GM21423 (cell line): ENCODE results near the gene MYO16.

ENCODE experiments used
- ATAC-seq: cut with Tn5 transposase; IDR thresholded peaks from one replicate; pipeline ENCODE4 v1.9.1; 2021; ENCODE audit warnings: mild to moderate bottlenecking, moderate library complexity; ENCODE audit not compliant: unreplicated experiment

MYO16 gene

GRCh38 chr13:108925070-108925469 lies 295.7 kb downstream of the MYO16 start:
- ATAC-seq, result no peak

DNA sequence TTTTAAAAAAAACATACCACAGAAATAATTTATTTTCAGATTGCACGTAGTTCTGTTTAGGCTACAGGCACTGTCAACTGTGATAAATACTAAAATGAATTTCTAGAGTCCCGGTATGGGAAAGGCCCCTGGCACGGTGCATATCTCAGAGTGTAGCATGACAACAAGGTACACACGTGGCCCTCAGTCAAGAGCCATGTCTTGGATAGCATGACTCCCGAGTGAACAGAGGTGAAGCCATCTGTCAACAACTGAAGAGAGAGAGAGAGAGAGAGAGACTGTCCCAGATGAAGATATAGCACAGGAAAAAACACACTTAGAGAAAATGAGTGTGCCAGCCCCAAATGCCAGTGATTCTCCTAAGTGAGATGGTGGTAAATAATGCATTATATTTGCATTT lies 297.5 kb downstream of the MYO16 start:
- ATAC-seq, result no peak

DNA sequence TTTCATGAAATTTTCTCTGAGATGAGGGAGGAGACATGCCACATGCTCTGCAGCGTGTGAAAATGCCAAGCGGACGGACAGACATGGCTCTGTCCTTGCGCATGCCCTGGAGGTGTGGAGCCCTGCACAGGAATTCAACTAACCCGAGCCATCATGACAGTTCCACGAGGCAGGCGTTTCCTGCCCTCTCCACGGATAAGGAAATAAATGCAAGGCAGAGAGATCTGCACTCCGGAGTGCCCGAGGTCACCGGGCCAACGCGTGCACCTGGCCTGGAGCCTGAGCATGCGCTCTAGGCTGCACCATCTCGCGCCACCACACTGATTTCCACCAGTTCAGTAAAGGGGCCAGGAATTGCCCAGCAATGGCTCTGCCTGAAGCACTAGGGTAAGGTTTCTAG lies 298.2 kb downstream of the MYO16 start:
- ATAC-seq, result no peak

DNA sequence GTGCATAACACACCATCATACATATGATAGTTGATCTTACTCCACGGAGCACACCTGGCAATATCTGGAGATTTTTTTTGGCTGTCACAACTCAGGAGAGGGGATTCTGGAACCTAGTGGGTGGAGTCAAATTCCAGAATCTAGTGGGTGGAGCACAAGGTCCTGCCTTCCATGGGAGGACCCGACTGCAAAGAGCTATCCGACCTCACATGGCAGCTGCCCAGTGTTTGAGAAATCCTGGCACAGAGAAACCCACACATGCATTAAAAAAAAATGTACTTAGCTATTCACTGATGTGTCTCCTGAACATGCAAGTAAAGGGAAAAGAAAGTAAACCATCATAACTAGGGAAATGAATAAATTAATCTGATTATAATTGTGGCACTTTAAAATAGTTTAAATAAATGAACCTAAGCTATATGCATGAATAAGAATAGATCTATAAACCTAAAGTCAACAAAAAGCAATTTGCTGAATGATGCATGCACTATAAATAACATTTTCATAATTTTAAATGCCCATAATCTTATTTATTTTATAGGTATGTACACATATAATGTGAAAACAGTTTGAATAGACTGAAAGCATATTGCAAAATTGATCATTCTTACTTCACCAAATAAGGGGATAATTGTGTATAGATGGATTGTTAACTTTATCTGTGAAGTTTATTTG lies 300.3 kb downstream of the MYO16 start:
- no peak for ATAC-seq

DNA sequence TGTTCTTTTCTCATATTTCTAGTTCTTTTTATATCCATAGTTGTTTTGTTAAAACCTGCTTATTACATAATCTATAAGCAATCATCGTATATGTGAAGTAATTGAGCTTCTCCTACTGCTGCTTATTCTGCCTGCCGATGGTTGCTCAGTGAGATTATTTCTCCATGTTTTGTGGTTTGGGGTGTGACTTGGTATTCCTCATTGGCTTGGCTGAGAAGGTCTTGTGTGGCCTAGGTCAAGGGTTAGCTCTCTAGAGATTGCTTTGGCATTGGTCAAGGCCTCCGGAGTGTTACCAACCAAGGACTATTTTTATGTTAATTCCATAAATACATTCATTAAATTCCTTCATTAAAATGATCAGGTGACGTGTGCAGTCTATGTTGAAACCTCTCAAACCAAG lies 302.8 kb downstream of the MYO16 start:
- no peak for ATAC-seq

DNA sequence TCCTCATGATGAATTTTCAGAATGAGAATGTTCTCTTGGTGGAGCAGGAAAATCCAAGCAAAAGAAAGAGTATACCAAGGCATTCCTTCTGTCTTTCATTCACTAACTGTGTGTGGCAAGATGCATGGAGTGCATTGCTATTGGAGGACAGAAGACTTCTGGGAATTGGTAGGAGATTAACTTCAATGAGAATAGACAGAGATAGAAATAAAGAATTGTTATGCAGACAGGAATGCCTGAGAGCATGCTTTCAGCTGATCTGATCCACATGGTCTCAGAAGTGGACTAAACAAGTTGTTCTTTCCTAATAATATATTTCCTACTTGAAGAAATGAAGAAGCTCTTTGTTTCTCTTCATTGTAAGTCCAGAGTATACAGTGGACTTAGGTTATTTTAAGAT lies 303.6 kb downstream of the MYO16 start:
- ATAC-seq, result no peak

DNA sequence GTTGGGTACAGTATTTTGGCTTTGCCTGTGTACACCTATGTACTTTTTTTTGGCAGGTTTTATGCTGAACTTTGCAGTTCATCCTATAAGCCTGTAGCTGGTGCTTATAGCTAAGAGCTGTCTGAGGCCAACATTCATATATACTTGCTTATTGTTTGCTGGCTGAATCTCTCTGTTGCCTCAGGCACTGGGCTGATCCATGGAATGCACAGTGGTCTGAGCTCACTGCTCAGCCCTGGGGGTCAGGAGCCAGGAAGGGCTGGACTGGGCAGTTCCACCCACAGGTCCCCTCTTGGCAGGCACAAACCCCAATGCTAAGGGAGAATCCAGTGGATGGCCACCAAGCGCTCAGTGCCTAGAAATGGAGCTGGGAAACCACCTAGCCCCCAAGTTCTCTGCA lies 308.7 kb downstream of the MYO16 start:
- ATAC-seq, result no peak

DNA sequence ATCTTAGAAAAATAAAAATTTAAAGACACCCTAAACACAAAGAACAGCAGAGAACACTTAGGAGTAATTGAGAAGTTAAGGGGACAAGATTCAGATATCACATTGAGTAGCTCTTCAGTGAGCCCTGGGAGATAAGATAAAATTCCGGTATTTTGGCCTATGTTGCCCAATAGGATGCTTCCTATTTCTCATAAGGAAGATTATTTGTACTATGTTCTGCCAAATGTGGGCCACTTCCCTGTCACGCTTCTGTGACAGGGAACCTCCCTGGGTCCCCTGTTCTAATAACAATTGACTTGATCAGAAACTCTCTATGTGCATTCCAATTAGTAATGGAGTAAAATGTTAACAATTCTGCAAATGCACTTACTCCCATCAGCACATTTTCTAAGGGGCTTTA lies 310.7 kb downstream of the MYO16 start:
- ATAC-seq, result no peak

GRCh38 chr13:108943842-108944241 lies 314.4 kb downstream of the MYO16 start:
- ATAC-seq, result no peak

DNA sequence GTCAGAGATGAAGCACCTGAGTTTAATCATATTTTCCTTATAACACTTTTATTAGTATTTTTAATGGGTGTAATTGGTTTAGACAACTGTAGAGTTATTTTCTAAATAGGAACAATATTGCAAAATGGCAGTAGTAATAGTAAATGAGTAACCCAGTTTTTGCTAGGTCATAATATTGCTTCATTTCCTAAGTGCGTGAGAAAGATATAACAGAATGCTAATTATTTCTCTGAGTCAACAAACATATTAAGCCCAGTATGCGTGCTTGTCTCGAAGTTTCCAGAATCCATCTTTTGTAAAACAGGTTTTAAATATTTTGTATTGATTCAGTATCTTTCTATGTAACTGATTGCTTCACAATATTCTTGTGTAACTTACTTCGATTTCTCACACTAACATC lies 315.3 kb downstream of the MYO16 start:
- no peak for ATAC-seq

- no peak for ATAC-seq
Observed at GRCh38 chr13:108947551-108948030, 318.2 kb downstream of the MYO16 start.

- no peak for ATAC-seq
Observed at GRCh38 chr13:108948251-108948671, 318.9 kb downstream of the MYO16 start.

- ATAC-seq, result no peak
Observed at GRCh38 chr13:108950333-108951010, 321.1 kb downstream of the MYO16 start.

- ATAC-seq, result no peak
Observed at GRCh38 chr13:108955741-108956140, 326.3 kb downstream of the MYO16 start.

- no peak for ATAC-seq
Observed at GRCh38 chr13:108957369-108958012, 328.1 kb downstream of the MYO16 start.

DNA sequence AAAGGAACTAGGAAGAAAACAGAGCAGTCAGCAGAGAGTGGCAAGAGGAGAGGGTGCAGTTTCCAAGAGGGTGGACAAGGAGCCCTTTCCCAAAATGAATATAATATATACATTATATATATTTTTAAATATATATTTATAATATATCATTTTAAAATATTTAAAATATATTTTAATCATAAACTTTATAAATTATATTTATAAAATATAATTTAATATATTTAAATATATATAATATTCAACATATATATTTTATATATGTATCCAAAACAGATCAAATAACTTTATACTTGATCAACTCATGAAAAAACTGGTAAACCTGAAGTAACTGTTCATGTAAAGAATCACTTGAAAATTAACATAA lies 328.6 kb downstream of the MYO16 start:
- no peak for ATAC-seq

DNA sequence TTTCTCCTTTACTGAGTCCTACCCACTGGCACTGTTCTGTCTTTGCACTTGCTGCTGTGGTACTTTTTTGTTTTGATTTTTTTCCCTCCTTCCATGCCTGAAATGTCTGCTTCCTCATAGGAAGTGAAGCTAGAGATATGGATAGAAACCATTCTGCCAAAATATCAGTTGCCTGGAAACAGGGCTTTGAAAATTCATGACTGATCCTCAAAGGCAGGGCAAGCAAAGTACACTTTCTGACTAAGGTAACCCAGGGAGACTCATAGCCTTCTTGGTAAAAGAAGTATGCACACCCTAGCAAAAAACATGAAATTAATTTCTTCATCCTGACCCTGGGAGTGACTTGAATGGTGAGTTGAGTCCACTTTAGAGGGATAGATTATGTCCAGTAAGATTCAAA lies 329.8 kb downstream of the MYO16 start:
- ATAC-seq, result no peak

DNA sequence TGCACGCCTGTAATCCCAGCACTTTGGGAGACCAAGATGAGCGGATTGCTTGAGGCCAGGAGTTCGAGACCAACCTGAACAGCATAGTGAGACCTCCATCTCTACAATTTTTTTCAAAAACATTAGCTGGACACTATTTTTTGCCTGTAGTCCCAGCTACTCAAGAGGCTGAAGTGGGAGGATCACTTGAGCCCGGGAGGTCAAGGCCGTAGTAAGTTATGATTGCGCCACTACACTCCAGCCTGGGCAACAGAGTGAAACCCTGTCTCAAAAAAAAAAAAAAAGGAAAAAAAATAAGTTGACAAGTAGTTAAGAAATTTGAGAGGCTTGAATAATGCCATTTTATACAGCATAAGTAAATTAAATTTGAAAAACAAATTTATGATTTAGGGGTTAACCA lies 330.6 kb downstream of the MYO16 start:
- no peak for ATAC-seq

DNA sequence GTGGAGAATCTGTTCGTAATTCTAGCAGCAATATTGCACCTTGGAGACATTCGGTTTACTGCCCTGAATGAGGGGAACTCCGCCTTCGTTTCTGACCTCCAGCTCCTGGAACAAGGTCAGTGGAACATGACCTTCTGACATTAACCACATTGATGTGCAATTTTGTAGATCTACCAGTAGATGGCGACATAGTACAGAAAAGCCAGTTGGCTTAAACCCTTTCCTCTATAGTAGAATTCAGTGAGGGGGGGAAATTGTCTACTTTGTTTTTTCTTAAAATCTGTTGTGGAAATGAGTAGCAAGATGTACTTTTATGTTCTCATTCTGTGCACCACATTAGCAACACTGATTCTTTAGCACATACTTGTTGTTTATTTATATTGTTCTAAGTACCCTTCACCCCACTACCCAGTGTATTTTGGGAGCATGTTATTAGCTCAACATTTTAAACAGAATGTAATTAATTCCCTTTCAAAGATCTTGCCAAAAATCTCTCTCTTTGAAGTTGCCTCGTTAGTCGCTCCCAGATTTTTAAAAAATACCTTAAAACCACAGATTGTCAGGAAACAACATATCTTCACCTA lies 332.2 kb downstream of the MYO16 start:
- ATAC-seq, result peak; percentile 86

DNA sequence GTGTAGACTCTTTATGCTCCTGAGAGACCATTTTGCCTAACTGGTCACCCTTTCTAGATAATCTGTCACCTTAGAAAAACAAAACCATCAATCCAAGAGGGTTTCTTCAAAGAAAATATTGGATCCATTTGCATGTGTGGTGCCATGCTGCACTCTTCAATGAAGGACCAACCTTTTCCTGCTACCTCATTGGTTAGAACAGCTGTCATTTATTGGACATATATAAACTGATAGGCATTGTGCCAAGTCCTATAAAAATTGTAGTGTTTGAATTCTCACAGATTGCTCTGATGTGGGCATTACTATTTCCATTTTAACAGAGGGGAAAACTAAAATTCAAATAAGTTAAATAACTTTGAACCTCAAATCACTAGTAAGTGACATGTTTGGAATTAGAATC lies 333.2 kb downstream of the MYO16 start:
- no peak for ATAC-seq

DNA sequence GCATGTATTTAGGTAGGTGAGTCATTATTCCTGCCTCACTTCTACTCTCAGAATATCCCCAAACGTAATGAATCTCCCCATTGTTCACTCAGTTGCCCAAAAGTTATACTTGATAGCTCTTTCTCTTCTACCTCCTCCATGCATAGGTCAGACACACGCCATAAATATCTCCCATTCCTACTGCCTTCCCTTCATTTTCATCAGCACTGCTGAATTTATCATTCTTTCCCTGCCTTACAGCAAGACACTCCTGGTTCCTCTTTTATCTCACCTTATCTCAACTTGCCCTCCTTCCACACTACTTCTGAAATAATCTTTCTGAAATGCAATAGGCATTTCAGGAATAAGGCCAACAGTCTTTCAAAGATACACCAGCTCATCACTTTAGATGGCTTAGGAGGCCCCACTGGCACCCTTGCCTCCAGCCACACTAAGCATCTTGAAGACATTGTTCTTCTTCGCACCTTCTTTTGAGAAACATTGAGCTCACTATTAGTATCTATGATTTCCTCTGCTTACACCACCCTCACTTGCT lies 333.9 kb downstream of the MYO16 start:
- no peak for ATAC-seq
